ENCODE measurements around the gene NIBAN1.
"Not testable (repeated sequence)": the region's sequence is repeated elsewhere in the genome, so short reads cannot be mapped to it uniquely, and the experiment has no call there.

Gene NIBAN1

GRCh38 chr1:184973272-184974055 lies 844 bp downstream of the NIBAN1 start:
- DNase-seq (ENCODE audit: low read depth in 2 of 2): peak; percentile 38 to 48

GRCh38 chr1:184972315-184973055 lies 1.8 kb downstream of the NIBAN1 start:
- no peak for DNase-seq (ENCODE audit: low read depth in 2 of 2)

GRCh38 chr1:184971522-184972265 lies 2.6 kb downstream of the NIBAN1 start:
- no peak for DNase-seq (ENCODE audit: low read depth in 2 of 2)

- DNase-seq (ENCODE audit: low read depth in 2 of 2): no peak
These were observed 3.6 kb downstream of the NIBAN1 start for GRCh38 chr1:184970691-184971161.

- no peak for DNase-seq (ENCODE audit: low read depth in 2 of 2)
These were observed 7.3 kb downstream of the NIBAN1 start for GRCh38 chr1:184966989-184967388.

GRCh38 chr1:184965944-184966860 lies 8.1 kb downstream of the NIBAN1 start:
- no peak for DNase-seq (ENCODE audit: low read depth in 2 of 2)

GRCh38 chr1:184965439-184965838 lies 8.9 kb downstream of the NIBAN1 start:
- no peak for DNase-seq (ENCODE audit: low read depth in 2 of 2)

GRCh38 chr1:184959626-184960025 lies 14.7 kb downstream of the NIBAN1 start:
- DNase-seq (ENCODE audit: low read depth in 2 of 2): no peak

- no peak for DNase-seq (ENCODE audit: low read depth in 2 of 2)
These were observed 15.6 kb downstream of the NIBAN1 start for GRCh38 chr1:184958554-184959353.

GRCh38 chr1:184957901-184958300 lies 16.4 kb downstream of the NIBAN1 start:
- DNase-seq (ENCODE audit: low read depth in 2 of 2): not testable (repeated sequence)

DNA sequence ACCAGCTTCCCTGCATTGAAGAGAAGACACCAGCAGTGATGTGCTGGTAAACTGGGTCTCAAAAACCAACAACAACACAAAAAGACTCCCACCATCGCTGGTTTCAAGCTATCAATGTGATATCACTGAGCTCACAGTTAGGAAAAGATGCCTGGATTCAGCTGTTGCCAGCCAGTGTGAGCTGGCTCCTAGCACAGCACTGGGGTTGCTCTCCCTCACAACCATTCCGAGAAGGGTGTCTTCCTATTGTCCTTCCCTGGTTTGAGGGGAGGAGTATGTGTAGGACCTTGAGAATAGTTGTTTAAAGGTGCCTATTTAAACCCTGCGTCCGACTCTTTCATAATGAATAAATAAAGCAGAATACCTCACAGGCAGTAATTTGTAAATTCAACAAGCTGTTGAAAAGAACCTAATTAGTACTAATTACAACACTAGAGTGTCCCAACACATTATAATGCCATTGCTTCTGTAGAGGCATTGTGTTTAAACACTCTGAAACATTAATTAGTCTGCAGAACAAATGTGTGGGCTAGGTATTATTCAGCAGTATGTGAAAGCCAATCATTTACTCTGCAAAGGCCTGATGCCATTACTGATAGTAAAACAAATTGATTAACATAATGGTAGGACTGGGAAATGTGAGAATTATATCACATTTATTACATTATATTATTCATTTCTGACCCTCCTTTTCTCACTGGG lies 17.2 kb downstream of the NIBAN1 start:
- no peak for DNase-seq (ENCODE audit: low read depth in 2 of 2)

DNA sequence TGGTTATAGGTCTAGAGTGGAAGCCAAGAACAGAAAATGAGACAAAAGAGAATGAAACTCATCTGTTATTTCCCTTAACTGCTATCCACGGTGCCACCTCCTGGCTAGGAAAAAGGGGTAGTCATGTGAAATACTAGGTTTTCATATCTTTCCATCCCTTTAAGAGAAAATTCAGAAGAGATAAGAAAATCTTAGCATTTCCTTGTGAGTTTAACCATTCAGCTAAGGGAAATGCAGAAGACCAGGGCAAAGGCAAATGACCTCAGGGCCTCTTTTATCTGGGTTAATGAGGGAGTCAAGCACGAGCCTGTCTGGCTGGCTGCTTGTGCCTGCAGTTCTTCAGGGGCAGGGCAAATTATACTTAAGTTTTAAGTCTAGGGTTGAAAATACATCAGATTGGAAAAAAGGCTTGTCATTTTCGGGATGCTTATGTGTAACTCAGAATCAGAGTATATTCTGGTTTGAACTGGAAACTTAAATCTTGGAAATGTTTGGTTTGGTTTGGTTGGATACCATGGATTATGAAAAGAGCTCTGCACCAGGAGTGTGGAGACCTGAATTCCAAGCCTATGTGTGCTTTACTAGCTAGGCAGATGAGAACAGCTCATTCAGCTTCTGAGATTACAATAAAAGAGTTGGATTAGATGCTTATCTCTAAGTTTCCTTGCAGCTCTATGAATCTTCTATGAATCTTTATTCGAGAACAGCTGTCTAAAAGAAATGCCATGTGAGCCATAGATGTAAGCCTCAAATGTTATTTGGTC lies 19.9 kb downstream of the NIBAN1 start:
- no peak for DNase-seq (ENCODE audit: low read depth in 2 of 2)

DNA sequence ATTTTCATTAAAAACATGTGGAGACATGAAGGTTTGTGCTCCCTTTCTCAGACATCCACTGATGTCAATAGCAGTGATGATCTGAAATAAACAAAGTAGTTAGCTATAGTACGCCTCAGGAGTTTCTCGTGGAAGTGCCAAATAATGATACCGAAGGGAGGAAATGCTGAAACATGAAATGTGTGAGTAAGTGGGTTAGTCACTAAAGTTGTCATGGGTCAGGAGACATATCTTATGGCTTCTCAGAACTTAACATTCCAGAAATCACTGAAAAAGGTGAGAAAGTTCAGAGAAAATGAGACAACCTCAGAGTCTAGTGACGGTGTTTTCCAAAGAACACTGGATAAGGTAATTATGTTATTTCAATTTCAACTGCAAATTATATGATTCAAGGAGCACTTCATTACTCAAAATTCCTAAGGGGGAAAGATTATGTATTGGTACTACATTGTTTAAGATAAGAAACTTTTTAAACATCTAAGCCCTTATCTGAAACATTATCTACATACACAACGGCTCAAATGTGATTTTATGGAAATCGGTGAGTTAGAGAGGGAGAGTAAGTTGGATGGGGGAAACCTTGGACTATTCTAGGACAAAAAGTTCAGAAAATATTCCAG lies 20.6 kb downstream of the NIBAN1 start:
- DNase-seq (ENCODE audit: low read depth in 2 of 2): no peak

DNA sequence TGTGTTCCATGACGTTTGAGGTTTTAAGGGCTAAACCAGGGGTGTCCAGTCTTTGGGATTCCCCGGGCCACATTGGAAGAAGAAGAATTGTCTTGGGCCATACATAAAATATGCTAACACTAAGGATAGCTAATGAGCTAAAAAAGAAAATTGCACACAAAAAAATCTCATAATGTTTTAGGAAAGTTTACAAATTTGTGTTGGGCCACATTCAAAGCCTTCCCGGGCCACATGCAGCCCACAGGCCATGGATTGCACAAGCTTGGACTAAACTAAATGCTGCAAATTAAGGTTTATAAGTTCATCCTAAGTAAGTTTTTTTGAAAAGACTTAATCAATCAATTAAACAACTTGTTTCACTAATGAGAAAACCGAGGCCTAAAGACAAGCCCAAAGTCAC lies 21.9 kb downstream of the NIBAN1 start:
- DNase-seq (ENCODE audit: low read depth in 2 of 2): no peak

- DNase-seq (ENCODE audit: low read depth in 2 of 2): no peak
These were observed 22.5 kb downstream of the NIBAN1 start for GRCh38 chr1:184951788-184952187.

GRCh38 chr1:184950906-184951305 lies 23.4 kb downstream of the NIBAN1 start:
- DNase-seq (ENCODE audit: low read depth in 2 of 2): no peak

DNA sequence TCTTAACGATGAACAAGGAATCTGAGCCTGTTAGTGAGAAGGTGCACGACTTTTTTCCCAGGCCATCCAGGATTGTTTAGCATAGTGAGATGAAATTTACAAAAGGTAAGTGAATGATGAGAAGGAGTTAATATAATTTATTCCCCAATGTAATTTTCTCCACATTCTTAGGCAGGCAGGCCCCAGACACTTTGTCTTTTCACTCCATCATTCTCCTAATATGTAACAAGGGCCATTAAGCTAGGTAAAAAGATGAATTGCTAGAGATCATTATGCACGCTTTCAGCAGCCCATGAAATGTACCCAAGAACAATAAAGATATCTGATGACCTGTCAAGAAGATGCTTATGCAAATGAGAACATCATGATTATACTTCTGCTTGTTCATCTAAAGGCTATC lies 24.1 kb downstream of the NIBAN1 start:
- no peak for DNase-seq (ENCODE audit: low read depth in 2 of 2)

DNA sequence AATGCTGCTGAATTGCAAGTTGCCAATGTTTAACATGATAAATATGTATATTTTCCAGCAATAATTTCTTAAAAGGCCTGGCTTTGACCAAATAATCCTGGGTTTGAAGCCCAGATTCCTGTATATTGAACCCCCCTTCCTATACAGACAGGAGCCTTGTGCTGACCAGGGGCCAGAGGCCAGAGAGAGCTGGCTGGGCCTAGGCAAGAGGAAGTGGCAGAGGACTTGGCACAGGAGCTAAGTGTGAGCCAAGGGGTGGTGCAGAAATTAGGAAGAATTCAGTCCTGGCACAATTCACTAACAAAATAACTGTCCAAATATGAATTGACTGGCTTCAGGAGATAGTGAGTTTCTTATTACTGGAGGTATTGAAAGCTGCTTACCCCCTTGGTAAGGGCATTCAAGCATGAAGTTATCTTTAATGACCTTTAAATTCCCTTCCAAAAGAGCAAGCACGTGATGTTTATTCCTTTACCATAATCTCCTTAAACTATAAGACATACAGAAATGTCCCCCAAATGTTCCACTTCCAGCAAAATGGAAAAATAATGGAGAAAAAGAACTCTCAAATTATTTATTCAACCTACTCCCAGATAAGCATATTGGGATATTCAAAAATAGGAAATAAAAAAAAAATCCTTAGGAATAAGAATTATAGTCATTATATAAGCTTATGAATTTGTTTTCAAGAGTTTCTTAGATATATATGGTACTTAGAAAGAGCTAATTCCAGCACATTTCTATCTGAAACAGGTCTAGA lies 26.6 kb downstream of the NIBAN1 start:
- no peak for DNase-seq (ENCODE audit: low read depth in 2 of 2)

Measured in stimulated activated CD4-positive, alpha-beta T cell treated with anti-CD3 and anti-CD28 coated beads, Interleukin-15, amount 100 ng/mL, for 48 hours (primary cell).